ENCODE data around the gene CCR5. TPM values are rescaled to one million over a fixed set of nuclear protein-coding genes. Genes with fewer than 3 reads are reported as not detected.
A peak's percentile ranks its signal among the peaks of the same experiment; 100 is the strongest.

The CCR5 gene
- total and polyA plus RNA-seq, 9 of the 15 experiments (the other 6 are each of a cell fraction or from before 2014, with no cell fraction given), result not detected

DNA sequence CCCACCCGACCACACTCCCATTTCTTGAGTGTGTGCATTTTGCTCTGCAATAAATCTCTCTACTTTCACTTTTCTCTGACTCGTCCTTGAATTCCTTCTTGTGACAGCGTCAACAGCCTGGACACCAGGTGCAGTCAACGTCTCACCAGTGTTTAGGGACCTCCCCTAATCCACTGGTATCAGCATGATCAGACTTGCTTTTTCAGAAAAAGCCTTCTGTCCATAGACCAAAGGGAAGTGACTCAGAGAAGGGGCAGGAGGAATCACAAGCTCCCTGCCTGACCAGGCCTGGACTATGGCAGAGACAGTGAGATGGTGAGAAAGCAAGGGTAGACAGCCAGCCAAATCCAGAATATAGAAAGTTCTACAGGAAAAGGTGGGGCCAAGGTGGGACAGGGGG is 15.5 kb downstream of the CCR5 start (continued):
- TF ChIP-seq REST (IDR thresholded peaks at IDR 0.05; ENCODE audit: borderline replicate concordance), result peak; percentile 56
- TF ChIP-seq REST (CRISPR knock-in tag; IDR thresholded peaks at IDR 0.05; ENCODE audit: low read depth), result no peak
- TF ChIP-seq SMARCE1 (IDR thresholded peaks at IDR 0.05), result peak; percentile 66; the same call in 1 of the 2 replicates
- peak; percentile 95 for TF ChIP-seq MEIS2 (IDR thresholded peaks at IDR 0.05; ENCODE audit: partially characterized antibody)
- peak; percentile 41; the same call in 1 of the 2 replicates for TF ChIP-seq SMARCC2 (IDR thresholded peaks at IDR 0.05; ENCODE audit: low read depth)
- TF ChIP-seq, protein P1, sequence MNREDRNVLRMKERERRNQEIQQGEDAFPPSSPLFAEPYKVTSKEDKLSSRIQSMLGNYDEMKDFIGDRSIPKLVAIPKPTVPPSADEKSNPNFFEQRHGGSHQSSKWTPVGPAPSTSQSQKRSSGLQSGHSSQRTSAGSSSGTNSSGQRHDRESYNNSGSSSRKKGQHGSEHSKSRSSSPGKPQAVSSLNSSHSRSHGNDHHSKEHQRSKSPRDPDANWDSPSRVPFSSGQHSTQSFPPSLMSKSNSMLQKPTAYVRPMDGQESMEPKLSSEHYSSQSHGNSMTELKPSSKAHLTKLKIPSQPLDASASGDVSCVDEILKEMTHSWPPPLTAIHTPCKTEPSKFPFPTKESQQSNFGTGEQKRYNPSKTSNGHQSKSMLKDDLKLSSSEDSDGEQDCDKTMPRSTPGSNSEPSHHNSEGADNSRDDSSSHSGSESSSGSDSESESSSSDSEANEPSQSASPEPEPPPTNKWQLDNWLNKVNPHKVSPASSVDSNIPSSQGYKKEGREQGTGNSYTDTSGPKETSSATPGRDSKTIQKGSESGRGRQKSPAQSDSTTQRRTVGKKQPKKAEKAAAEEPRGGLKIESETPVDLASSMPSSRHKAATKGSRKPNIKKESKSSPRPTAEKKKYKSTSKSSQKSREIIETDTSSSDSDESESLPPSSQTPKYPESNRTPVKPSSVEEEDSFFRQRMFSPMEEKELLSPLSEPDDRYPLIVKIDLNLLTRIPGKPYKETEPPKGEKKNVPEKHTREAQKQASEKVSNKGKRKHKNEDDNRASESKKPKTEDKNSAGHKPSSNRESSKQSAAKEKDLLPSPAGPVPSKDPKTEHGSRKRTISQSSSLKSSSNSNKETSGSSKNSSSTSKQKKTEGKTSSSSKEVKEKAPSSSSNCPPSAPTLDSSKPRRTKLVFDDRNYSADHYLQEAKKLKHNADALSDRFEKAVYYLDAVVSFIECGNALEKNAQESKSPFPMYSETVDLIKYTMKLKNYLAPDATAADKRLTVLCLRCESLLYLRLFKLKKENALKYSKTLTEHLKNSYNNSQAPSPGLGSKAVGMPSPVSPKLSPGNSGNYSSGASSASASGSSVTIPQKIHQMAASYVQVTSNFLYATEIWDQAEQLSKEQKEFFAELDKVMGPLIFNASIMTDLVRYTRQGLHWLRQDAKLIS (CRISPR knock-in tag; IDR thresholded peaks at IDR 0.05), result 0 out of 2 replicates have a peak, but pooled peaks have one; percentile 26
- 0 out of 2 replicates have a peak, but pooled peaks have one; percentile 37 for TF ChIP-seq ZNF766 (CRISPR knock-in tag; conservative IDR thresholded peaks at IDR 0.05)
- TF ChIP-seq, protein P2, sequence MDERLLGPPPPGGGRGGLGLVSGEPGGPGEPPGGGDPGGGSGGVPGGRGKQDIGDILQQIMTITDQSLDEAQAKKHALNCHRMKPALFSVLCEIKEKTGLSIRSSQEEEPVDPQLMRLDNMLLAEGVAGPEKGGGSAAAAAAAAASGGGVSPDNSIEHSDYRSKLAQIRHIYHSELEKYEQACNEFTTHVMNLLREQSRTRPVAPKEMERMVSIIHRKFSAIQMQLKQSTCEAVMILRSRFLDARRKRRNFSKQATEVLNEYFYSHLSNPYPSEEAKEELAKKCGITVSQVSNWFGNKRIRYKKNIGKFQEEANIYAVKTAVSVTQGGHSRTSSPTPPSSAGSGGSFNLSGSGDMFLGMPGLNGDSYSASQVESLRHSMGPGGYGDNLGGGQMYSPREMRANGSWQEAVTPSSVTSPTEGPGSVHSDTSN (CRISPR knock-in tag; IDR thresholded peaks at IDR 0.05; ENCODE audit: low read depth), result no peak
- TF ChIP-seq, protein P2 (tag; conservative IDR thresholded peaks at IDR 0.05; ENCODE audit: low read depth), result peak; percentile 92
- peak; percentile 52; the same call in 1 of the 2 replicates for TF ChIP-seq HMBOX1 (IDR thresholded peaks at IDR 0.05)
- TF ChIP-seq JUND (IDR thresholded peaks at IDR 0.05; ENCODE audit: borderline replicate concordance, low read depth, low read length), result peak; percentile 83
- peak; percentile 81; the same call in 1 of the 3 replicates for TF ChIP-seq JUND (tag; IDR thresholded peaks at IDR 0.05; ENCODE audit: borderline replicate concordance, low read depth, low read length)

Data from K562 (cell line).